Kidney glomerular epithelial cell (primary cell): ENCODE results near the gene BLOC1S1.
"Not testable (repeated sequence)": the region's sequence is repeated elsewhere in the genome, so short reads cannot be mapped to it uniquely, and the experiment has no call there.

Experiments used
- DNase-seq: peaks from one replicate; lab custom pipeline; 2025; lab: John Stamatoyannopoulos, UW

BLOC1S1 gene

GRCh38 chr12:55745361-55746173, 29.7 kb downstream of the BLOC1S1 start:
- DNase-seq, result no peak

- no peak for DNase-seq
Observed at GRCh38 chr12:55746174-55746912, 30.5 kb downstream of the BLOC1S1 start.

GRCh38 chr12:55746913-55747231, 31.0 kb downstream of the BLOC1S1 start:
- DNase-seq, result no peak

- no peak for DNase-seq
Observed at GRCh38 chr12:55748230-55748993, 32.6 kb downstream of the BLOC1S1 start.

- no peak for DNase-seq
Observed at GRCh38 chr12:55755246-55755645, 39.4 kb downstream of the BLOC1S1 start.

GRCh38 chr12:55757701-55758100, 41.9 kb downstream of the BLOC1S1 start:
- DNase-seq, result no peak

- DNase-seq, result not testable (repeated sequence)
Observed at GRCh38 chr12:55758575-55758974, 42.7 kb downstream of the BLOC1S1 start.

- no peak for DNase-seq
Observed at GRCh38 chr12:55760663-55761062, 44.8 kb downstream of the BLOC1S1 start.

GRCh38 chr12:55762646-55763045, 46.8 kb downstream of the BLOC1S1 start:
- DNase-seq, result no peak

- no peak for DNase-seq
Observed at GRCh38 chr12:55765736-55766290, 50.0 kb downstream of the BLOC1S1 start.

GRCh38 chr12:55767156-55767555, 51.3 kb downstream of the BLOC1S1 start:
- DNase-seq, result no peak
